GM12864 (cell line): ENCODE measurements around the gene PGF.

Experiments used
- DNase-seq: peaks from one replicate; pipeline ENCODE4 v3.0.0-alpha.2; 2011; ENCODE audit warnings: low read depth
- H3K4me3 ChIP-seq: 2 replicates; pipeline ENCODE4 v1.5.1; 2011; ENCODE audit warnings: mild to moderate bottlenecking, low read depth, low read length, control low read depth
- CTCF ChIP-seq: IDR thresholded peaks from 2 replicates; pipeline ENCODE4 v1.5.1; 2011; ENCODE audit warnings: low read depth, mild to moderate bottlenecking, moderate library complexity, low read length, control low read depth, inconsistent platforms; ENCODE audit errors: missing control alignments

Gene PGF

DNA sequence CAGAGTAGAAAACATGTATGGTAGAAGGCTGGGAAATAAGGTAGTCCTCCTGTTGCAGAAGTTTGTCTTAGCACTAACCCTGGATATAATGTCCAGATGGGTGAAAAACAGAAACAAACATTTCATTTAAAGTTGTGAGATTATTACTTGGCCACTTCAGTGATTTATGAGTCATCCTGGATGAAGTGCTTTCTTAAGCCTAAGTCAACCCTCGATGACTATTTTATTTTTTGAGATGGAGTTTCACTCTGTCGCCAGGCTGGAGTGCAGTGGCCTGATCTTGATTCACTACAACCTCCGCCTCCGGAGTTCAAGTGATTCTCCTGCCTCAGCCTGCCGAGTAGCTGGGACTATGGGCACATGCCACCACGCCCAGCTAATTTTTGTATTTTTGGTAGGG, 63.5 kb downstream of the PGF start:
- no peak overlapping the region for H3K4me3 ChIP-seq
- DNase-seq, result no peak
- no peak for TF ChIP-seq CTCF
